HFFc6 (cell line): ENCODE measurements around the gene PDIA5. TPM values are rescaled to one million over a fixed set of nuclear protein-coding genes. Genes with fewer than 3 reads are reported as not detected.

Experiments used
- DNase-seq: peaks from one replicate; pipeline ENCODE4 v3.0.0-alpha.2; 2018
- H3K27ac Mint-ChIP-seq: 2 replicates; pipeline ENCODE4 v1.8.0; 2020; ENCODE audit warnings: mild to moderate bottlenecking, mixed read lengths
- H3K27me3 Mint-ChIP-seq: 2 replicates; pipeline ENCODE4 v1.8.0; 2021; ENCODE audit warnings: mild to moderate bottlenecking, moderate library complexity, mixed read lengths; ENCODE audit not compliant: insufficient read depth
- H3K36me3 Mint-ChIP-seq: 2 replicates; pipeline ENCODE4 v1.8.0; 2021; ENCODE audit warnings: low read depth, mixed read lengths
- H3K4me1 Mint-ChIP-seq: 2 replicates; pipeline ENCODE4 v1.8.0; 2020; ENCODE audit warnings: low read depth, mixed read lengths
- H3K4me3 Mint-ChIP-seq: 2 replicates; pipeline ENCODE4 v1.8.0; 2020; ENCODE audit warnings: mild to moderate bottlenecking, moderate library complexity, mixed read lengths
- H3K9me3 Mint-ChIP-seq: 2 replicates; pipeline ENCODE4 v1.8.0; 2020; ENCODE audit warnings: mild to moderate bottlenecking, mixed read lengths
- CTCF ChIP-seq: fragments of 200-600 bp; sonication (generic); IDR thresholded peaks from 2 replicates; pipeline ENCODE4 v1.5.0; 2021; ENCODE audit warnings: antibody characterized with exemption, mild to moderate bottlenecking
- total RNA-seq, 6 experiments: library from RNA; stranded (reverse); fragmentation: NEBNext Ultra II Directional; extraction: Animal tissue kit (Norgen Biotek cat#: 25700); gene quantifications; 2 replicates in 1 of 6; 3 replicates in 5 of 6; pipeline ENCODE4 v1.2.3, GENCODE V29; 2021

PDIA5 gene
- total RNA-seq, 6 experiments from 2014 or later = 30.7 to 49.0 (median 38.1) TPM

GRCh38 chr3:123088387-123088786, 21.6 kb downstream of the PDIA5 start:
- no peak overlapping the region for H3K4me3 Mint-ChIP-seq
- no peak for TF ChIP-seq CTCF
- H3K36me3 Mint-ChIP-seq = peaks cover 26% of the 10 kb centered on the region
- H3K4me1 Mint-ChIP-seq = peaks cover 68% of the 10 kb centered on the region
- no peak overlapping the region for H3K27ac Mint-ChIP-seq
- DNase-seq = no peak
- no peaks in the 10 kb centered on the region for H3K9me3 Mint-ChIP-seq
- peaks cover 2% of the 10 kb centered on the region for H3K27me3 Mint-ChIP-seq

DNA sequence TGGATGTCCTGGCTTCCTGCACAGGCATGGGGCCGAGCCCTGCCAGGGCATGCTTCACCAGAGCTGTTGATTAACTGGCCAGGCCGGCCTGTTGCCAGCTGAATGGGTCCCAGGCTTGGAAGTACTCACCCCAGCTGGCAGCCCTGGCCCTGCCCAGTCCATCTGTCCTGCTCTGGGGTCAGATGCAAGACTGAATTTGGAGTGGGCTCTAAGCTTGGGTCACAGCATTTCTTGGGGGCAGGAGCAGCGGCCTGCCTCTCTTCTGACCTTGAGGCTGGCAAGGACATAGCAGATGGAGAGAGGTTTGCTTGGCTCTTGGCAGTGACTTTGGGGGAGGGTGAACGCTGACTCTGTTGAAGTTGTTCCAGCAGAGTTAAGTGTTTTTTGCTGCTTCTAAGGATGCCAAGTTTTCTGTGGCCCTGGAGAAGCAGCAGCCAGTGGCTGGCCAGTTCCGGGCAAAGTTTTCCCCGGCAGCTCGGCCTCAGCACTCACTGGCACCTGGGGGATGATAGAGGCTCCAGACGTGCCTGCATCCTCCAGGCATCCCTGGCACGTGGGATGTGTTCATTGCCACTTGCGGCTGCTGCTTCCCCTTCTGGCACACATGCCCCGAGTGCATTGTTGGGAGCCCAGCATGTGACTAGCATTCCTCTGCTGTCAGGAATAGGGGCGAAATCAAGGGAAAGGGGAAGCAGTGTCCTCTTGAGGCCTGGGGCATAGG, 22.9 kb downstream of the PDIA5 start:
- Mint-ChIP-seq H3K4me1 (peaks cover 54% of the 10 kb centered on the region), H3K36me3 (peaks cover 31% of the 10 kb centered on the region), H3K4me3 (no peak overlapping the region), H3K27me3 (no peaks in the 10 kb centered on the region; the same call in 1 of the 2 replicates), H3K27ac (no peak overlapping the region), H3K9me3 (no peaks in the 10 kb centered on the region)
- TF ChIP-seq CTCF = no peak
- DNase-seq = no peak

DNA sequence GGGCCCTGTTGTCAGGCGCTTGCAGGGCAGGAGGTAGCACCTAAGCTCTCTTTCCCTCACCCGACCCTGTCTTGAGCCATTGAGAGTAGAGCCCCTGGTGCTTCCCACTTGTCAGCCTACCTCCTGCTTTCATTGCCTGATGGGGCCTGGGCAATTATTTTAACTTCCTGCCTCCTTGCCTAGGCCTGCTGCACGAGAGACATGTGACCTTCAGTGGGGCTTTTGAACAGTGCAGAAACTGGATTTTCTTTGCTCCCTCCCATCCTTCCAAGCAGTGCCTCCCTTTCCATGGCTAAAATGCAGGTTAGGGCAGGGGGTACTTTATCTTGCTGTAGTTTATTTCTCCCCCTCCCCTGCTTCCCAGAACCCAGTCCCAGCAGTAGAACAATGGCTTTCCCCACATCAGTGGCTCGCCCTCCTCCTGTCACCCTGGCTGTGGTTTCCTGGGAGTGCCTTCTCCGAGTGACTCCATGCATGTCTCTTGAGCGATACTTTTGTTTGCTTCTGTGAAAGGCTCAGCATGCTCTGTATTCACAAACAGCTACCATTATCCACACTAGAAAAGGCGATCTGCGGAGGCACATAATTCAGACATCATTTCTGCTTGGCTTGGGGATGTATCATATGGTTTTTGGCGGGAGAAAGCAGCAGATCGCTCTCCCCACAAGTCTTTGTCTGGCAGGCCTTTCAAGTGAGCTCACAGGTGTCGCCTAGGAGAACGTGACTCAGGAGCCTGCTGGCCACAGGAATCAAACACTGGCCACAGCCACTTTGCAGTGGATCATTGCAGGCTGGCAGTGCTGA, 24.1 kb downstream of the PDIA5 start:
- peaks cover 43% of the 10 kb centered on the region for H3K4me1 Mint-ChIP-seq

DNA sequence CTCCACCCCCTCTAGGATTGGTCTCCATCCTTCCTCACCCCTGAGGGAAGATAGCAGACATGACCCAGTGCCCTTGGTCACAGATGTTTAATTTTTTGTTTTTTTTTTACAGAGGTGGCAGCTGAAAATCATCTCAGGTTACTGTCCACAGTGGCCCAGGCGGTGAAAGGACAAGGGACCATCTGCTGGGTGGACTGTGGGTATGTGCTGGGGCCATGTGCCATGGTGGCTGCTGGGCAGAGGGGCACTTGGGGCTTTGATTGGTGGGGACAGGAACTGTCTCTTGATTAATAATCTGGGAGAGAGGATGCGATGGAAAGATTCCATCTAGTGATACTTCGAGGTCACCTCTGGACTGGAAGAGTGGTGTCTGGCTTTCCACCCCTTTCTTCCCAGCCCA, 25.4 kb downstream of the PDIA5 start:
- peaks cover 38% of the 10 kb centered on the region for H3K4me1 Mint-ChIP-seq
- no peak overlapping the region for H3K27ac Mint-ChIP-seq
- TF ChIP-seq CTCF = no peak

More for the DNA sequence above, 24.1 kb downstream of the PDIA5 start:
- peaks cover 31% of the 10 kb centered on the region for H3K36me3 Mint-ChIP-seq
- peaks cover under 1% of the 10 kb centered on the region; the same call in 1 of the 2 replicates for H3K27me3 Mint-ChIP-seq
- no peak for DNase-seq
- no peak for TF ChIP-seq CTCF
- H3K4me3 Mint-ChIP-seq = no peak overlapping the region
- H3K9me3 Mint-ChIP-seq = no peaks in the 10 kb centered on the region
- no peak overlapping the region for H3K27ac Mint-ChIP-seq

DNA sequence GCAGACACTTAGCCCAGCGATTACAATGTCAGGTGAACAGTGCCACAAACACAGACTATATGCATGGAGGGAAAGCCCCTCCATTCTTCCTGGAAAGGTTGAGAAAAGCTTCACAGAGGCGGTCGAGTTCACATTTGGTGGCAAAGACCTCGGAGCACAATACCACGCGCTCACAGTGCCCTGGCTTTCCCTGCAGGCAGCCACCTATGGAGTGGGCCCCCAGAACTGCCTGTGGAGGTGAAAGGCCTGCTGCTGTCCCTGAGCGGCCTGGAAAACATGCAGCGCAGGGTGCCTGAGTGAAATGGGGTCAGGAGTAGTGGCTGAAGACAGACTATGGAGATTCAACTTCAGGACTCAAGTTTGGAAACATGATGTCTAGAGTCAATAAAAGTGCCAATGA, 26.9 kb downstream of the PDIA5 start:
- peaks cover 42% of the 10 kb centered on the region for H3K4me1 Mint-ChIP-seq
- peaks cover 31% of the 10 kb centered on the region for H3K36me3 Mint-ChIP-seq
- H3K27me3 Mint-ChIP-seq = peaks cover 2% of the 10 kb centered on the region; the same call in 1 of the 2 replicates
- TF ChIP-seq CTCF = no peak
- no peak overlapping the region for H3K4me3 Mint-ChIP-seq
- no peaks in the 10 kb centered on the region for H3K9me3 Mint-ChIP-seq
- no peak for DNase-seq
- no peak overlapping the region for H3K27ac Mint-ChIP-seq

More for the DNA sequence above, 25.4 kb downstream of the PDIA5 start:
- Mint-ChIP-seq H3K27me3 (peaks cover 2% of the 10 kb centered on the region; the same call in 1 of the 2 replicates), H3K36me3 (peaks cover 31% of the 10 kb centered on the region), H3K9me3 (no peaks in the 10 kb centered on the region), H3K4me3 (no peak overlapping the region)
- no peak for DNase-seq
